Neural progenitor cell (in vitro differentiated cells): ENCODE results near the gene PRSS16. TPM values are rescaled to one million over a fixed set of nuclear protein-coding genes. Genes with fewer than 3 reads are reported as not detected.
"Not testable (repeated sequence)": the region's sequence is repeated elsewhere in the genome, so short reads cannot be mapped to it uniquely, and the experiment has no call there.

Experiments
- DNase-seq: peaks from one replicate; pipeline ENCODE4 v3.0.0-alpha.2; 2016; ENCODE audit warnings: low spot score
- H2AFZ ChIP-seq: fragments of 200-600 bp; sonication (generic); replicated peaks from 2 replicates; pipeline ENCODE4 v1.6.1; 2016; ENCODE audit warnings: antibody characterized with exemption
- H3F3A ChIP-seq: fragments of 200-600 bp; sonication (generic); 2 replicates; pipeline ENCODE4 v1.6.1; 2016; ENCODE audit warnings: antibody characterized with exemption, low read depth
- H3K27ac ChIP-seq: fragments of 200-600 bp; sonication (generic); 2 replicates; pipeline ENCODE4 v1.5.1; 2016; ENCODE audit warnings: mild to moderate bottlenecking
- H3K27me3 ChIP-seq: fragments of 200-600 bp; sonication (generic); 2 replicates; pipeline ENCODE4 v1.6.1; 2016; ENCODE audit warnings: mild to moderate bottlenecking, moderate library complexity
- H3K36me3 ChIP-seq: fragments of 200-600 bp; sonication (generic); 2 replicates; pipeline ENCODE4 v1.5.1; 2016
- H3K4me1 ChIP-seq: fragments of 200-600 bp; sonication (generic); 2 replicates; pipeline ENCODE4 v1.6.1; 2016; ENCODE audit warnings: mixed run types
- H3K4me2 ChIP-seq: fragments of 200-600 bp; sonication (generic); 2 replicates; pipeline ENCODE4 v1.6.1; 2016
- H3K4me3 ChIP-seq: fragments of 200-600 bp; sonication (generic); 2 replicates; pipeline ENCODE4 v1.5.1; 2016
- H3K79me2 ChIP-seq: fragments of 200-600 bp; sonication (generic); 2 replicates; pipeline ENCODE4 v1.6.1; 2016; ENCODE audit warnings: low read depth
- H3K9ac ChIP-seq: fragments of 200-600 bp; sonication (generic); 2 replicates; pipeline ENCODE4 v1.6.1; 2016
- H3K9me3 ChIP-seq: fragments of 200-600 bp; sonication (generic); 2 replicates; pipeline ENCODE4 v1.5.1; 2016; ENCODE audit warnings: low read depth
- H4K20me1 ChIP-seq: fragments of 200-600 bp; sonication (generic); 2 replicates; pipeline ENCODE4 v1.6.1; 2016; ENCODE audit warnings: low read depth
- H3K27ac Mint-ChIP-seq: 3 replicates; pipeline ENCODE4 v1.8.0; 2021; ENCODE audit warnings: mixed read lengths
- H3K27me3 Mint-ChIP-seq: 2 replicates; pipeline ENCODE4 v1.8.0; 2022; ENCODE audit warnings: low read depth, mild to moderate bottlenecking, inconsistent platforms, moderate library complexity, mixed read lengths; ENCODE audit not compliant: insufficient read depth
- H3K36me3 Mint-ChIP-seq: 3 replicates; pipeline ENCODE4 v1.8.0; 2021; ENCODE audit warnings: mixed read lengths
- H3K4me1 Mint-ChIP-seq: 3 replicates; pipeline ENCODE4 v1.8.0; 2021; ENCODE audit warnings: mixed read lengths
- H3K4me3 Mint-ChIP-seq: 3 replicates; pipeline ENCODE4 v1.8.0; 2021; ENCODE audit warnings: mild to moderate bottlenecking, moderate library complexity, mixed read lengths
- H3K9me3 Mint-ChIP-seq: 3 replicates; pipeline ENCODE4 v1.8.0; 2020; ENCODE audit warnings: mixed read lengths
- CTCF ChIP-seq: fragments of 200-600 bp; sonication (generic); IDR thresholded peaks from 2 replicates; pipeline ENCODE4 v1.5.1; 2017; ENCODE audit warnings: antibody characterized with exemption, mild to moderate bottlenecking
- EZH2 ChIP-seq: fragments of 200-600 bp; sonication (generic); IDR thresholded peaks from 2 replicates; pipeline ENCODE4 v1.6.1; 2017; ENCODE audit warnings: antibody characterized with exemption, mild to moderate bottlenecking, moderate library complexity
- EZH2phosphoT487 ChIP-seq: fragments of 200-600 bp; sonication (generic); IDR thresholded peaks from 2 replicates; pipeline ENCODE4 v1.6.1; 2017; ENCODE audit warnings: antibody characterized with exemption
- total RNA-seq: library from RNA; depleted of rRNA; stranded (reverse); fragments of >200 nt; gene quantifications from 2 replicates; pipeline ENCODE4 v1.2.3, GENCODE V29; 2015; ENCODE audit warnings: low replicate concordance

Gene PRSS16
- total RNA-seq, 1 donor from 2014 or later: 4.3 TPM

- H3K27ac Mint-ChIP-seq: no peak overlapping the region
- no peaks in the 10 kb centered on the region for H3K9me3 ChIP-seq
- no peak overlapping the region for H3K9ac ChIP-seq
- H3K4me2 ChIP-seq: no peak overlapping the region
- H3K4me3 Mint-ChIP-seq: no peak overlapping the region
- H3K27ac ChIP-seq: no peak overlapping the region
- no peak for DNase-seq
- H3F3A ChIP-seq: peaks cover 13% of the 10 kb centered on the region
- no peak for TF ChIP-seq EZH2
- H3K36me3 Mint-ChIP-seq: no peaks in the 10 kb centered on the region
- no peak overlapping the region for H2AFZ ChIP-seq
- peaks cover 14% of the 10 kb centered on the region for H3K27me3 Mint-ChIP-seq
- H4K20me1 ChIP-seq: no peaks in the 10 kb centered on the region
- H3K27me3 ChIP-seq: peaks cover 60% of the 10 kb centered on the region
- peaks cover 9% of the 10 kb centered on the region for H3K4me1 ChIP-seq
- H3K9me3 Mint-ChIP-seq: no peaks in the 10 kb centered on the region
- H3K36me3 ChIP-seq: no peaks in the 10 kb centered on the region
- H3K79me2 ChIP-seq: no peaks in the 10 kb centered on the region
- no peak overlapping the region for H3K4me3 ChIP-seq
- peaks cover 5% of the 10 kb centered on the region for H3K4me1 Mint-ChIP-seq
These were observed 39.5 kb upstream of the PRSS16 start for GRCh38 chr6:27208042-27208441.

GRCh38 chr6:27209196-27209595 is 38.3 kb upstream of the PRSS16 start:
- no peak overlapping the region for H3K9ac ChIP-seq
- peak overlapping the region; percentile 13 for H3K4me2 ChIP-seq
- no peaks in the 10 kb centered on the region for H3K9me3 ChIP-seq
- H3K27me3 ChIP-seq: peaks cover 51% of the 10 kb centered on the region
- H3K4me3 ChIP-seq: peak overlapping the region; percentile 29
- H2AFZ ChIP-seq: no peak overlapping the region
- no peak overlapping the region for H3K27ac ChIP-seq
- no peaks in the 10 kb centered on the region for H4K20me1 ChIP-seq
- no peaks in the 10 kb centered on the region for H3K79me2 ChIP-seq
- Mint-ChIP-seq H3K9me3 (peaks cover 3% of the 10 kb centered on the region), H3K4me3 (no peak overlapping the region), H3K4me1 (peaks cover 5% of the 10 kb centered on the region), H3K27me3 (peaks cover 24% of the 10 kb centered on the region), H3K27ac (no peak overlapping the region), H3K36me3 (no peaks in the 10 kb centered on the region)
- DNase-seq: no peak
- no peaks in the 10 kb centered on the region for H3K36me3 ChIP-seq
- peaks cover 9% of the 10 kb centered on the region for H3K4me1 ChIP-seq
- peaks cover 13% of the 10 kb centered on the region for H3F3A ChIP-seq
- TF ChIP-seq EZH2phosphoT487: no peak
- TF ChIP-seq CTCF: no peak
- no peak for TF ChIP-seq EZH2

GRCh38 chr6:27209659-27210269 is 37.7 kb upstream of the PRSS16 start:
- Mint-ChIP-seq H3K9me3 (peaks cover 3% of the 10 kb centered on the region), H3K4me3 (no peak overlapping the region), H3K4me1 (peaks cover 5% of the 10 kb centered on the region), H3K27ac (no peak overlapping the region), H3K27me3 (peaks cover 24% of the 10 kb centered on the region), H3K36me3 (no peaks in the 10 kb centered on the region)
- Histone ChIP-seq H3K4me2 (no peak overlapping the region), H3K27ac (no peak overlapping the region), H3K27me3 (peaks cover 45% of the 10 kb centered on the region), H4K20me1 (no peaks in the 10 kb centered on the region), H3K36me3 (no peaks in the 10 kb centered on the region), H3K9me3 (no peaks in the 10 kb centered on the region), H3F3A (peaks cover 16% of the 10 kb centered on the region), H3K4me1 (peaks cover 9% of the 10 kb centered on the region), H3K79me2 (no peaks in the 10 kb centered on the region), H3K9ac (no peak overlapping the region), H2AFZ (no peak overlapping the region), H3K4me3 (no peak overlapping the region)
- TF ChIP-seq EZH2phosphoT487 (no peak), EZH2 (no peak), CTCF (no peak)
- DNase-seq: no peak

- peak overlapping the region; percentile 94 for H3K4me3 Mint-ChIP-seq
- not testable (repeated sequence) for H3K27ac ChIP-seq, H3K4me2 ChIP-seq
These were observed 34.4 kb upstream of the PRSS16 start for GRCh38 chr6:27213091-27213517.

More at GRCh38 chr6:27213091-27213517, 34.4 kb upstream of the PRSS16 start:
- Mint-ChIP-seq H3K27me3 (peaks cover 25% of the 10 kb centered on the region), H3K9me3 (peaks cover 10% of the 10 kb centered on the region)
- H3K36me3 Mint-ChIP-seq, H3K4me1 ChIP-seq, H3K9ac ChIP-seq, DNase-seq, H3K79me2 ChIP-seq, H2AFZ ChIP-seq, H4K20me1 ChIP-seq, H3K4me1 Mint-ChIP-seq, H3K36me3 ChIP-seq, H3K9me3 ChIP-seq, H3K27ac Mint-ChIP-seq, H3K4me3 ChIP-seq: not testable (repeated sequence)
- H3K27me3 ChIP-seq: peaks cover 11% of the 10 kb centered on the region
- H3F3A ChIP-seq: peaks cover 17% of the 10 kb centered on the region
- peak; percentile 20 for TF ChIP-seq CTCF
